Esophagus muscularis mucosa (tissue), 3 donors: ENCODE results near the gene SCRN2.

Source experiments
- CTCF ChIP-seq, 3 experiments: fragments of 200-600 bp in 2 of 3; fragments of 450-650 bp in 1 of 3; sonication (generic) in 2 of 3; IDR thresholded peaks; one replicate each; pipeline ENCODE4 v1.5.1; 2017 to 2019; ENCODE audit warnings: antibody characterized with exemption in 3 of 3, mild to moderate bottlenecking in 2 of 3, moderate library complexity in 1 of 3
- POLR2A ChIP-seq: fragments of 450-650 bp; IDR thresholded peaks from one replicate; pipeline ENCODE4 v1.6.1; 2017; ENCODE audit warnings: antibody characterized with exemption, moderate library complexity, mild to moderate bottlenecking, low read depth

DNA sequence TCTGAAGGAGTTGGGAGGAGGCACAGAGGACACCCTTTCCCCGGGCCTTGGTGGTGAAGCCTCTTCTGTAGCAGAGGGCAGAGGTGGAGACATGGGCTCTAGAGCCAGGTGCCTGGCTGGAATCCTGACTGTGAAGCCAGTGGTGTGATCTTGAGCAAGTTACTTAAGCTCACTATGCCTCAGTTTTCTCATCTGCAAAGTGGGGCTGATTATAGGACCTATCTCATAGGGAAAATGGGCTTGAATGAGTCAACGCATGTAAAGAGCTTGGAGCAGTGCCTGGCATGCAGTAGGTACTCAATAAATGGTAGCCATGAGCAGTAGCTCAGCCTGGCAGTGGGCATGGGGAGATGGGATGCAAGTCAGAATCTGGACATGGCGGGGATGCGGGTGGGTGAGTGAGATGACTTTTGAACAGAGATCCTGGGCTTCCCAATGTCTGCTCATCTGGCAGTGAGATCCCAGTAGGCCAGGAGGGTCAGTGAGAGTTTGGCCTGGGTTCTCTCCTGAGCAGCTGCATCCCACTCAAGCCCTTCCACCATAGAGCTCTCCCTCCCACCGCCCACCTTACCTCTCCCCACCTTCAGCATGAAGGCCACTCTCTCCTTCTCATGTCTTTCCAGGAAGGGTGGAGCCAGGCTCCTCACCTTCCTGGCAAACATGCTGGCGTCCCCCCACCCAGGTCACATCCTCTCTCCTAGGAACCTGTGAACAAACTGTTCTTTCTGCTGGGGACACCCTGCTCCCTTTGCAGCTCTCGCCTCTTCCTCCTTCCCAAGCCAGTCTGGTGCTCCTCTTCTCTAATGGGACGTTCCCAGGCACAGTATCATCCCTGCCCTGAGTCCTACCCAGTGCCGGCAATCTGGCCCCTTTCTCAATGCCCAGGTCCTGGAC lies 41.9 kb upstream of the SCRN2 start:
- TF ChIP-seq CTCF (IDR thresholded peaks at IDR 0.05) (no peak), POLR2A (no peak)
